ENCODE results near the gene SFPQ.

DNA sequence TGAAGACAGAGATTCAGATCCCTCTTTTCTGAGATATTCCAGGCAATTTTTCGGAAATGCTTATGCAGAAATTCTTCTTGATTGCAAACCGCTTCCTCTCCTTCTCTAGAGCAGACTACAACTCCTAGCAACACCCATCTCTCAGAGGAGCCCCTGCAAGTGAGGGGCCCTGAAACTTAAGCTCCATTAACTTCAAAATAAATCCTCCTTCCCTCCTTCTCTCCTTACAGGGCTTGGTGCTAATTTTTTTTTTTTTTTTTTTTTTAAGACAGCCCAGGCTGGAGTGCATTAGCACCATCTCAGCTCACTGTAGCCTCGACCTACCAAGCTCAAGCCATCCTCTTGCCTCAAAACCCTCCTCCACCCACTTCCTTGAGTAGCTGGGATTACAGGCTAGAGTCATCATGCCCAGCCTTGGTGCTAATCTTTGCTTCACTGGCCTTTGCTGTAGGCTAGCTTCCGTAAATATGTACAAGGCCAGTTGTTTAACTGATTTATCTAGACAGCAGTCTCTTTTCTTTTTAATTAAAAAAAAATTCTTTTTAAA lies 30.2 kb upstream of the SFPQ start:
- no peak for TF ChIP-seq EZH2 (IDR thresholded peaks at IDR 0.05; ENCODE audit: borderline replicate concordance, low read depth, low read length, severe bottlenecking)
- TF ChIP-seq, protein P1, sequence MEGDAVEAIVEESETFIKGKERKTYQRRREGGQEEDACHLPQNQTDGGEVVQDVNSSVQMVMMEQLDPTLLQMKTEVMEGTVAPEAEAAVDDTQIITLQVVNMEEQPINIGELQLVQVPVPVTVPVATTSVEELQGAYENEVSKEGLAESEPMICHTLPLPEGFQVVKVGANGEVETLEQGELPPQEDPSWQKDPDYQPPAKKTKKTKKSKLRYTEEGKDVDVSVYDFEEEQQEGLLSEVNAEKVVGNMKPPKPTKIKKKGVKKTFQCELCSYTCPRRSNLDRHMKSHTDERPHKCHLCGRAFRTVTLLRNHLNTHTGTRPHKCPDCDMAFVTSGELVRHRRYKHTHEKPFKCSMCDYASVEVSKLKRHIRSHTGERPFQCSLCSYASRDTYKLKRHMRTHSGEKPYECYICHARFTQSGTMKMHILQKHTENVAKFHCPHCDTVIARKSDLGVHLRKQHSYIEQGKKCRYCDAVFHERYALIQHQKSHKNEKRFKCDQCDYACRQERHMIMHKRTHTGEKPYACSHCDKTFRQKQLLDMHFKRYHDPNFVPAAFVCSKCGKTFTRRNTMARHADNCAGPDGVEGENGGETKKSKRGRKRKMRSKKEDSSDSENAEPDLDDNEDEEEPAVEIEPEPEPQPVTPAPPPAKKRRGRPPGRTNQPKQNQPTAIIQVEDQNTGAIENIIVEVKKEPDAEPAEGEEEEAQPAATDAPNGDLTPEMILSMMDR (IDR thresholded peaks at IDR 0.05; ENCODE audit: borderline replicate concordance, extremely low read depth, low read length, poor library complexity, severe bottlenecking) = no peak

Measured in DND-41 (cell line).